Trophoblast cell (in vitro differentiated cells and primary cell): ENCODE results near the gene NENF.

Experiments
- DNase-seq, 2 donors: peaks; one replicate each; pipeline ENCODE4 v3.0.0-alpha.2; 2016
- H2AFZ ChIP-seq: 2 replicates; pipeline ENCODE4 v1.6.1; 2013; ENCODE audit warnings: low read length, moderate library complexity, mild to moderate bottlenecking; ENCODE audit not compliant: insufficient read depth, poor library complexity
- H2AK5ac ChIP-seq: 2 replicates; pipeline ENCODE4 v1.6.1; 2013; ENCODE audit warnings: mild to moderate bottlenecking, low read length
- H2BK120ac ChIP-seq: 2 replicates; pipeline ENCODE4 v1.6.1; 2013; ENCODE audit warnings: low read length, mild to moderate bottlenecking, moderate library complexity; ENCODE audit not compliant: insufficient read depth, poor library complexity
- H2BK12ac ChIP-seq: 2 replicates; pipeline ENCODE4 v1.6.1; 2013; ENCODE audit warnings: mild to moderate bottlenecking, low read length, moderate library complexity
- H2BK5ac ChIP-seq: 2 replicates; pipeline ENCODE4 v1.6.1; 2013; ENCODE audit warnings: low read length, low read depth, moderate library complexity, mild to moderate bottlenecking; ENCODE audit not compliant: poor library complexity
- H3K14ac ChIP-seq: 2 replicates; pipeline ENCODE4 v1.6.1; 2013; ENCODE audit warnings: mild to moderate bottlenecking, low read length
- H3K18ac ChIP-seq: 2 replicates; pipeline ENCODE4 v1.6.1; 2013; ENCODE audit warnings: mild to moderate bottlenecking, low read length
- H3K23ac ChIP-seq: 2 replicates; pipeline ENCODE4 v1.6.1; 2013; ENCODE audit warnings: low read length
- H3K27ac ChIP-seq: 2 replicates; pipeline ENCODE4 v1.5.1; 2013; ENCODE audit warnings: low read depth, mild to moderate bottlenecking, inconsistent platforms, low read length, moderate library complexity
- H3K27me3 ChIP-seq: 2 replicates; pipeline ENCODE4 v1.6.1; 2013; ENCODE audit warnings: inconsistent platforms, mild to moderate bottlenecking, low read length, moderate library complexity; ENCODE audit not compliant: insufficient read depth
- H3K36me3 ChIP-seq, 2 experiments: 1 replicate in 1 of 2; 2 replicates in 1 of 2; pipeline ENCODE4 v1.6.1; 2013; ENCODE audit warnings: low read length in 2 of 2, mild to moderate bottlenecking in 2 of 2, moderate library complexity in 1 of 2; ENCODE audit not compliant: insufficient read depth in 2 of 2, control insufficient read depth in 1 of 2
- H3K4ac ChIP-seq: 2 replicates; pipeline ENCODE4 v1.6.1; 2013; ENCODE audit warnings: low read depth, mild to moderate bottlenecking, low read length, moderate library complexity
- H3K4me1 ChIP-seq, 2 experiments: 1 replicate in 1 of 2; 2 replicates in 1 of 2; pipeline ENCODE4 v1.6.1; 2013; ENCODE audit warnings: low read length in 2 of 2, mild to moderate bottlenecking in 2 of 2, moderate library complexity in 1 of 2; ENCODE audit not compliant: insufficient read depth in 2 of 2, control insufficient read depth in 1 of 2
- H3K4me2 ChIP-seq: 2 replicates; pipeline ENCODE4 v1.6.1; 2013; ENCODE audit warnings: inconsistent platforms, mild to moderate bottlenecking, low read length, moderate library complexity
- H3K4me3 ChIP-seq: 2 replicates; pipeline ENCODE4 v1.5.1; 2013; ENCODE audit warnings: mild to moderate bottlenecking, low read depth, low read length, inconsistent platforms
- H3K79me1 ChIP-seq: one replicate; pipeline ENCODE4 v1.6.1; 2013; ENCODE audit warnings: low read length
- H3K79me2 ChIP-seq: 2 replicates; pipeline ENCODE4 v1.6.1; 2013; ENCODE audit warnings: low read length, mild to moderate bottlenecking; ENCODE audit not compliant: control insufficient read depth, insufficient read depth, poor library complexity
- H3K9ac ChIP-seq: 2 replicates; pipeline ENCODE4 v1.6.1; 2013; ENCODE audit warnings: mild to moderate bottlenecking, low read length
- H3K9me3 ChIP-seq: 2 replicates; pipeline ENCODE4 v1.6.1; 2013; ENCODE audit warnings: low read depth, mild to moderate bottlenecking, control low read depth, inconsistent platforms, low read length; ENCODE audit not compliant: insufficient read depth
- H4K12ac ChIP-seq: 2 replicates; pipeline ENCODE4 v1.6.1; 2013; ENCODE audit warnings: low read depth, mild to moderate bottlenecking, low read length, moderate library complexity
- H4K8ac ChIP-seq: 2 replicates; pipeline ENCODE4 v1.6.1; 2013; ENCODE audit warnings: low read depth, mild to moderate bottlenecking, low read length, moderate library complexity
- H4K91ac ChIP-seq: one replicate; pipeline ENCODE4 v1.6.1; 2013; ENCODE audit warnings: low read depth, mild to moderate bottlenecking, low read length, moderate library complexity
- WGBS: extraction: QIAGEN DNeasy Blood & Tissue Kit; methylation state at CpG from one replicate; pipeline ENCODE4 v1.1.7; 2013; ENCODE audit warnings: missing lambda C conversion rate; ENCODE audit not compliant: insufficient read length, insufficient coverage; ENCODE audit errors: extremely low coverage; 5-methylcytosine and 5-hydroxymethylcytosine counted together

NENF gene

DNA sequence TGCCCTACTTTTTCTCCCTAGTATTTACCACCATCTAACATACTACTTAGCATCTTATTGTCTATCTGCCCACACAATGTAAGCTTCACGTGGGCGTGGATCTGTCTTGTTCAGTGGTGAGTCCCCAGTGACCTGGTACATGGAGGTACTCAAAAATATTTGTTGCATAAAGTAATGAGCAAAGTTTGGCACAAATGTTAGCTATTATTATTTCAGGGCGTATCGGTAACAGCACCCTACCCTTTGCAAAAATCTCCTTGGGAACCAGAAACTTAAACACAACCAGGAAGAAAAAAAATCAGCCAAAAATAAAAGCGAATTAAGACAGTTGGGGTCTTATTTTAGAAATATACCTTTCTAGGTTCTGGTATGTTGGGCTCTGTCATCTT lies 454 bp upstream of the NENF start:
- peaks cover 3% of the 10 kb centered on the region for H3K79me2 ChIP-seq
- H3K4me1 ChIP-seq, result peaks cover 0 to 6% of the 10 kb centered on the region in 2 experiments
- H2AK5ac ChIP-seq, result no peak overlapping the region
- H3K4me2 ChIP-seq, result peak overlapping the region; percentile 92
- peaks cover 1% of the 10 kb centered on the region for H3K79me1 ChIP-seq
- H3K9ac ChIP-seq, result no peak overlapping the region
- no peak overlapping the region for H2BK5ac ChIP-seq
- no peak overlapping the region for H2AFZ ChIP-seq
- no peak overlapping the region for H4K12ac ChIP-seq
- no CpG with 5 or more reads among the region's 5 CpGs for WGBS
- no peak overlapping the region for H3K23ac ChIP-seq
- no peak overlapping the region for H3K18ac ChIP-seq
- no peak overlapping the region for H3K4ac ChIP-seq
- H3K14ac ChIP-seq, result no peak overlapping the region
- no peaks in the 10 kb centered on the region for H3K36me3 ChIP-seq
- no peak overlapping the region for H2BK12ac ChIP-seq
- peaks cover 4% of the 10 kb centered on the region for H3K27me3 ChIP-seq
- no peak overlapping the region for H4K91ac ChIP-seq
- H4K8ac ChIP-seq, result no peak overlapping the region
- H2BK120ac ChIP-seq, result no peak overlapping the region
- H3K9me3 ChIP-seq, result no peaks in the 10 kb centered on the region
- H3K27ac ChIP-seq, result no peak overlapping the region
- DNase-seq, result no peak
- no peak overlapping the region for H3K4me3 ChIP-seq

DNA sequence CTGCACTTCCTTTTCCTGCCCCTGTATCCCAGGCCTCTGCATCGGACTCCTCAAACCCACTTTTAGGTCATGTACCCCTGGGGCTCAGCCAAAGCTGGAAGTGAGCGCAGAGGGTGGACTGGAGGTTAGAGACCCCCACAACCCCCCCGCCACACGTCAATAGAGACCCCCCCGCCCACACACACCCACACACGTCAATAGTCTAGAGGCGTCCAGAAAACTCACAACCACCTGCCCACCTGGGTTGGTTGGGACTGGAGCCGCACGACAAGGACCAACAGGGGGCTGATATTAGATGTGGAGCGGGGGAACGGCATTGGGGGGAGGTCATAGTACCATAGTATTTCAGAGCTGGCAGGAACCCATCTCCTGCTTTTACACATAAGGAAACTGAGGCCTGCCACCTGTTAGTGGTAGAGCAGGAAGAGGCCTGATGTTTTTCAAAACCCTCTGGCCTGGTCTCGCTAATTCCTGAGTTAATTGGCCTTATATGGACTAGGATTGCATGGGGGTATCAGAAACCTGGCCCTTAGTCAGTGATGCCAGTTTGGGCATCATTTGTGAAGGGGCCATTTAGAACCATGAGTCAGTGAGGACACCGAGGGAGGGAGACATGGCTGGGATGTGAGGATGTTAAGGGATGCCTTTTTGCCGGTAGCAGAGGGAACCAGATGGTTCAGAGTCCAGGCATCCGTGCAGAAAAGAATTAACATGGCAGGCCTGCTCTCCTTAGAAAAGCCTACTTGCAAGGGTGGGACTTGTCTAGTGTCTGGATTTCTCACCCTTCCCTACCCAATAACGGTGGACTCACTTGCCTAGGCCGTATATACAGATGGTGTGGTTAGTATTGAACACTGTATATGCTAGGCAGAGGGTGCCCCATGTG lies 1.1 kb downstream of the NENF start:
- Histone ChIP-seq H3K4me1 (peaks cover 0 to 6% of the 10 kb centered on the region in 2 experiments), H3K27ac (no peak overlapping the region), H2BK5ac (no peak overlapping the region), H4K8ac (no peak overlapping the region), H2AK5ac (no peak overlapping the region), H4K12ac (no peak overlapping the region), H3K4me2 (peak overlapping the region; percentile 92), H3K9me3 (no peaks in the 10 kb centered on the region), H3K4ac (no peak overlapping the region), H3K79me2 (peaks cover 3% of the 10 kb centered on the region), H2BK12ac (no peak overlapping the region), H2AFZ (no peak overlapping the region), H3K36me3 (no peaks in the 10 kb centered on the region), H4K91ac (no peak overlapping the region), H3K79me1 (peaks cover 1% of the 10 kb centered on the region), H3K14ac (no peak overlapping the region), H3K4me3 (peak overlapping the region; percentile 73), H2BK120ac (no peak overlapping the region), H3K18ac (no peak overlapping the region), H3K23ac (no peak overlapping the region), H3K9ac (no peak overlapping the region), H3K27me3 (peaks cover 4% of the 10 kb centered on the region)
- DNase-seq, result no peak
- WGBS, result no CpG with 5 or more reads among the region's 17 CpGs

DNA sequence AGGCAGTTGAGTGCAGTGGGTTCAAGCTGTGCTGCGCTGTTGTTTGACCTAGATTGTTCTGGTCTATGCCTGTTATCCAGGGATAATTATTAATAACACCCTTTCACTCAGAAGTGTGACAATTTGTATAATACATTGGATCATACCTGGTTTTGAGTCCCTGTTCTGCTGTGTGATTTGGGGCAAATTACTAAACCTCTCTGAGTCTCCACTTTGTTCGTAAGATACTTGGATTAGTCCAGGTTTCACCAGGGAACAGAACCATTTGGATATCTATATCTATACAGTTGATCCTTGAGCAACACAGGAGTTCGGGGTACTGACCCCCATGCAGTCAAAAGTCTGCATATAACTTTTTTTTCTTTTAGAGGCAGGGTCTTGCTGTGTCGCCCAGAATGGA lies 2.3 kb downstream of the NENF start:
- Histone ChIP-seq H3K36me3 (no peaks in the 10 kb centered on the region), H2AFZ (no peak overlapping the region), H2AK5ac (no peak overlapping the region), H3K79me2 (peaks cover 3% of the 10 kb centered on the region), H4K91ac (no peak overlapping the region), H4K12ac (no peak overlapping the region), H3K9me3 (no peaks in the 10 kb centered on the region), H3K4me1 (peaks cover 0 to 6% of the 10 kb centered on the region in 2 experiments), H3K4me3 (no peak overlapping the region), H2BK120ac (no peak overlapping the region), H2BK12ac (no peak overlapping the region), H2BK5ac (no peak overlapping the region), H3K27ac (no peak overlapping the region), H3K4me2 (no peak overlapping the region), H3K79me1 (peaks cover 1% of the 10 kb centered on the region), H3K23ac (no peak overlapping the region), H3K4ac (no peak overlapping the region), H3K9ac (no peak overlapping the region), H4K8ac (no peak overlapping the region), H3K14ac (no peak overlapping the region), H3K18ac (no peak overlapping the region), H3K27me3 (peaks cover 4% of the 10 kb centered on the region)
- DNase-seq, result no peak
- WGBS, result no CpG with 5 or more reads among the region's 4 CpGs

DNA sequence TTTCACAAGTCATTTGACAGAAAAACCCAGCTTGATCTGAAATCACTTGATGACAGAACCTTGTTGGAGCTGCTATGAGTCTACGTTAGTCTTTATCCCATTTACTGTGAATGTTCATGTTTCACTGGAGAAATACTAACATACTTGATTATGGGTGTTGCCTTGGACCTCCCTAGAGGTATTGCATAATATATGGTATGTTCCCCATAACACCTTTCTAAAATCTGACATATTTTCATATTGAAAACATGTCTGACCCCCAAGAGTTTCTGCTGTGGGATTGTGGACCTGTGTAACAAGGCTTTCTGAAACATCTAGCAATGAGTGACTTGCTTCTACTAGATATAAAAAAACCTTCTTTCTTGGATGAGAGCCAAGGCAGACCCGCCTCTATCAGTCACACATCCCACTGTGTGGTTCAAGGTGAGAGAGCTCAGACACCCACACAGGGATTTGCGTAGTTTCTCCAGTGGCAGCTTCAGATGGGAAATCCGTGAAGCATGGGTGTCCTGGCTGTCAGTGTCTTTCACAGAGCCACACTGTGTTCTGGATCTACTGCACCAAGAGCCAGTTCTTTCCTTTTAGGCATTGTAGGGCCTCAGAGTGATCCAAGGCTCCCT lies 4.6 kb downstream of the NENF start:
- no peak overlapping the region for H4K91ac ChIP-seq
- no peak overlapping the region for H3K4me2 ChIP-seq
- H2BK120ac ChIP-seq, result no peak overlapping the region
- DNase-seq, result no peak
- no peak overlapping the region for H4K8ac ChIP-seq
- H3K14ac ChIP-seq, result no peak overlapping the region
- no peak overlapping the region for H2BK12ac ChIP-seq
- peaks cover 4% of the 10 kb centered on the region for H3K27me3 ChIP-seq
- no peaks in the 10 kb centered on the region for H3K4me1 ChIP-seq
- no peak overlapping the region for H2AFZ ChIP-seq
- H3K23ac ChIP-seq, result no peak overlapping the region
- no peak overlapping the region for H2BK5ac ChIP-seq
- H3K9ac ChIP-seq, result no peak overlapping the region
- no peak overlapping the region for H3K4ac ChIP-seq
- WGBS, result no CpG with 5 or more reads among the region's 4 CpGs
- H3K18ac ChIP-seq, result no peak overlapping the region
- H4K12ac ChIP-seq, result no peak overlapping the region
- H3K79me1 ChIP-seq, result peaks cover 1% of the 10 kb centered on the region
- H3K79me2 ChIP-seq, result peaks cover 3% of the 10 kb centered on the region
- no peak overlapping the region for H2AK5ac ChIP-seq
- no peaks in the 10 kb centered on the region for H3K36me3 ChIP-seq
- H3K4me3 ChIP-seq, result no peak overlapping the region
- no peaks in the 10 kb centered on the region for H3K9me3 ChIP-seq
- no peak overlapping the region for H3K27ac ChIP-seq
